ENCODE measurements around the gene IFIT1.
"Not testable (repeated sequence)": the region's sequence is repeated elsewhere in the genome, so short reads cannot be mapped to it uniquely, and the experiment has no call there.

The IFIT1 gene

GRCh38 chr10:89404104-89405047 is 12.0 kb downstream of the IFIT1 start:
- TF ChIP-seq CTCF (IDR thresholded peaks at IDR 0.05; ENCODE audit: insufficient read depth, low read length, missing control alignments): no peak
- no peak overlapping the region for H3K4me3 ChIP-seq (ENCODE audit: low read depth, low read length)
- ChIA-PET CTCF (interaction anchor here (1.2 to 2.9 kb wide), 3 partner anchors 9 to 35 kb away, joined by 3 to 12 read pairs (median 11); partner anchors contain the start of gene IFIT5), POLR2A (no interaction called here)
- DNase-seq (ENCODE audit: low read depth, low spot score): no peak

- DNase-seq (ENCODE audit: low read depth, low spot score); POLR2A ChIA-PET; H3K4me3 ChIP-seq (ENCODE audit: low read depth, low read length); CTCF ChIA-PET: not testable (repeated sequence)
Measured at GRCh38 chr10:89406178-89406577, 13.8 kb downstream of the IFIT1 start.

- DNase-seq (ENCODE audit: low read depth, low spot score); POLR2A ChIA-PET; H3K4me3 ChIP-seq (ENCODE audit: low read depth, low read length): not testable (repeated sequence)
- CTCF ChIA-PET: interaction anchor here (1.7 kb wide), 1 partner anchor 38 kb away, joined by 4 read pairs; no protein-coding TSS in a partner anchor
Measured at GRCh38 chr10:89407792-89408191, 15.4 kb downstream of the IFIT1 start.

- H3K4me3 ChIP-seq (ENCODE audit: low read depth, low read length); DNase-seq (ENCODE audit: low read depth, low spot score); POLR2A ChIA-PET: not testable (repeated sequence)
- CTCF ChIA-PET: interaction anchor here (1.4 to 1.7 kb wide), 2 partner anchors 39 to 156 kb away, joined by 4 read pairs; no protein-coding TSS in a partner anchor
Measured at GRCh38 chr10:89409282-89409681, 16.9 kb downstream of the IFIT1 start.

- CTCF ChIA-PET; POLR2A ChIA-PET; H3K4me3 ChIP-seq (ENCODE audit: low read depth, low read length); DNase-seq (ENCODE audit: low read depth, low spot score): not testable (repeated sequence)
Measured at GRCh38 chr10:89410551-89410950, 18.1 kb downstream of the IFIT1 start.

- POLR2A ChIA-PET; CTCF ChIA-PET; DNase-seq (ENCODE audit: low read depth, low spot score); H3K4me3 ChIP-seq (ENCODE audit: low read depth, low read length): not testable (repeated sequence)
Measured at GRCh38 chr10:89411135-89411534, 18.7 kb downstream of the IFIT1 start.

GRCh38 chr10:89412276-89412675 is 19.9 kb downstream of the IFIT1 start:
- H3K4me3 ChIP-seq (ENCODE audit: low read depth, low read length); POLR2A ChIA-PET; DNase-seq (ENCODE audit: low read depth, low spot score): not testable (repeated sequence)
- CTCF ChIA-PET: interaction anchor here (1.1 to 1.8 kb wide), 2 partner anchors 43 to 152 kb away, joined by 4 to 5 read pairs; no protein-coding TSS in a partner anchor

- no peak for TF ChIP-seq CTCF (IDR thresholded peaks at IDR 0.05; ENCODE audit: insufficient read depth, low read length, missing control alignments)
- DNase-seq (ENCODE audit: low read depth, low spot score): no peak
- no peak overlapping the region for H3K4me3 ChIP-seq (ENCODE audit: low read depth, low read length)
- ChIA-PET CTCF (interaction anchor here (0.7 to 2.2 kb wide), 8 partner anchors 11 to 396 kb away, joined by 3 to 11 read pairs (median 4); no protein-coding TSS in a partner anchor), POLR2A (no interaction called here)
Measured at GRCh38 chr10:89413398-89413912, 21.0 kb downstream of the IFIT1 start.

- ChIA-PET CTCF (interaction anchor here (0.6 to 2.2 kb wide), 10 partner anchors 10 to 397 kb away, joined by 3 to 11 read pairs (median 3); no protein-coding TSS in a partner anchor), POLR2A (no interaction called here)
- TF ChIP-seq CTCF (IDR thresholded peaks at IDR 0.05; ENCODE audit: insufficient read depth, low read length, missing control alignments): no peak
- peak within 1 kb of the TSS; percentile 77 for H3K4me3 ChIP-seq (ENCODE audit: low read depth, low read length)
- no peak for DNase-seq (ENCODE audit: low read depth, low spot score)
Measured at GRCh38 chr10:89414146-89414878, 21.9 kb downstream of the IFIT1 start, which contains the start of gene IFIT5. TSS of gene IFIT5 (plus strand) at chr10:89414568. CDS start at chr10:89414799, 231 bp downstream.
